Activated naive CD8-positive, alpha-beta T cell treated with anti-CD3 and anti-CD28 coated beads, Interleukin-2, amount 50 U/mL, for 24 hours (primary cell): ENCODE measurements around the gene DNAJB6.

Source experiments
- ATAC-seq: fragments of 150-1000 bp; cut with Tn5 transposase; one replicate; pipeline ENCODE4 v1.10.0; 2021
- DNase-seq: peaks from one replicate; pipeline ENCODE4 v3.0.0; 2021
- H3K27ac Mint-ChIP-seq: one replicate; pipeline ENCODE4 v1.8.0; 2021; ENCODE audit warnings: mild to moderate bottlenecking, mixed read lengths
- H3K27me3 Mint-ChIP-seq: one replicate; pipeline ENCODE4 v1.8.0; 2021; ENCODE audit warnings: mixed read lengths
- H3K36me3 Mint-ChIP-seq: one replicate; pipeline ENCODE4 v1.8.0; 2021; ENCODE audit warnings: low read depth, mixed read lengths
- H3K4me1 Mint-ChIP-seq: one replicate; pipeline ENCODE4 v1.8.0; 2021; ENCODE audit warnings: mixed read lengths
- H3K4me3 Mint-ChIP-seq: one replicate; pipeline ENCODE4 v1.8.0; 2021; ENCODE audit warnings: mild to moderate bottlenecking, moderate library complexity, mixed read lengths
- H3K9me3 Mint-ChIP-seq: one replicate; pipeline ENCODE4 v1.8.0; 2021; ENCODE audit warnings: mixed read lengths

The DNAJB6 gene

GRCh38 chr7:157465891-157466866 is 129.4 kb downstream of the DNAJB6 start:
- Mint-ChIP-seq H3K4me1 (peaks cover 15% of the 10 kb centered on the region), H3K27ac (no peak overlapping the region), H3K27me3 (peaks cover 3% of the 10 kb centered on the region), H3K36me3 (no peaks in the 10 kb centered on the region), H3K4me3 (no peak overlapping the region), H3K9me3 (no peaks in the 10 kb centered on the region)
- ATAC-seq (no peak), DNase-seq (no peak)

- Mint-ChIP-seq H3K27me3 (no peaks in the 10 kb centered on the region), H3K27ac (no peak overlapping the region), H3K4me3 (no peak overlapping the region), H3K9me3 (no peaks in the 10 kb centered on the region), H3K36me3 (no peaks in the 10 kb centered on the region), H3K4me1 (peaks cover 19% of the 10 kb centered on the region)
- ATAC-seq (no peak), DNase-seq (no peak)
Observed at GRCh38 chr7:157466867-157467261, 130.1 kb downstream of the DNAJB6 start.
